Measurements from ENCODE around the gene CD27. TPM values are rescaled to one million over a fixed set of nuclear protein-coding genes. Genes with fewer than 3 reads are reported as not detected.
A peak's percentile ranks its signal among the peaks of the same experiment; 100 is the strongest.
"Not testable (repeated sequence)": the region's sequence is repeated elsewhere in the genome, so short reads cannot be mapped to it uniquely, and the experiment has no call there.

CD27 gene
- total RNA-seq, 2 donors from 2014 or later: not detected

- no peaks in the 10 kb centered on the region for H3K9me3 ChIP-seq
- H3K36me3 ChIP-seq (replicated peaks in 1 of 2; ENCODE audit: insufficient read depth in 1 of 2, low read depth in 2 of 2): no peaks in the 10 kb centered on the region
- H3K4me3 ChIP-seq: no peak overlapping the region
- no peaks in the 10 kb centered on the region for H3K4me1 ChIP-seq
- TF ChIP-seq, protein P1, sequence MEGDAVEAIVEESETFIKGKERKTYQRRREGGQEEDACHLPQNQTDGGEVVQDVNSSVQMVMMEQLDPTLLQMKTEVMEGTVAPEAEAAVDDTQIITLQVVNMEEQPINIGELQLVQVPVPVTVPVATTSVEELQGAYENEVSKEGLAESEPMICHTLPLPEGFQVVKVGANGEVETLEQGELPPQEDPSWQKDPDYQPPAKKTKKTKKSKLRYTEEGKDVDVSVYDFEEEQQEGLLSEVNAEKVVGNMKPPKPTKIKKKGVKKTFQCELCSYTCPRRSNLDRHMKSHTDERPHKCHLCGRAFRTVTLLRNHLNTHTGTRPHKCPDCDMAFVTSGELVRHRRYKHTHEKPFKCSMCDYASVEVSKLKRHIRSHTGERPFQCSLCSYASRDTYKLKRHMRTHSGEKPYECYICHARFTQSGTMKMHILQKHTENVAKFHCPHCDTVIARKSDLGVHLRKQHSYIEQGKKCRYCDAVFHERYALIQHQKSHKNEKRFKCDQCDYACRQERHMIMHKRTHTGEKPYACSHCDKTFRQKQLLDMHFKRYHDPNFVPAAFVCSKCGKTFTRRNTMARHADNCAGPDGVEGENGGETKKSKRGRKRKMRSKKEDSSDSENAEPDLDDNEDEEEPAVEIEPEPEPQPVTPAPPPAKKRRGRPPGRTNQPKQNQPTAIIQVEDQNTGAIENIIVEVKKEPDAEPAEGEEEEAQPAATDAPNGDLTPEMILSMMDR (IDR thresholded peaks at IDR 0.05): no peak
- TF ChIP-seq POLR2A (IDR thresholded peaks at IDR 0.05): no peak
- H3K27ac ChIP-seq: no peak overlapping the region
- H3K27me3 ChIP-seq: no peaks in the 10 kb centered on the region
- intact Hi-C loops (cut with DNase I): no loop called here
- ATAC-seq (no peak), DNase-seq (no peak)
- WGBS, 2 donors: 69 to 80% methylated on average over 16 to 20 of the region's 20 CpGs
Measured at GRCh38 chr12:6478416-6478815, 33.7 kb downstream of the CD27 start.

DNA sequence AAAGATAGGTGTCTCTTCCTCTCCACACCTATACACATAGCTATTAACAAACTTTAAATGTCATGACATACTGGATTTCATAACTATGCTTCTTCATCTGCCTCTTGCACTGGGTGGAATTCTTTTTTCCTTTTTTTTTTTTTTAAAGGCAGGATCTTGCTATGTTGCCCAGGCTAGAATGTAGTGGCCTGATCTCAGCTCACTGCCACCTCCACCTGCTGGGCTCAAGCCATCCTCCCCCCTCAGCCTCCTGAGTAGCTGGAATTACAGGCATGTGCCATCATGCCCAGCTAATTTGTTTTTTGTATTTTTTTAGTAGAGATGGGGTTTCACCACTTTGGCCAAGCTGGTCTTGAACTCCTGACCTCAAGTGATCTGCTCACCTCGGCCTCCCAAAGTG lies 43.5 kb downstream of the CD27 start:
- ATAC-seq (no peak), DNase-seq (no peak)
- intact Hi-C loops (cut with DNase I): no loop called here
- H3K9me3 ChIP-seq: no peaks in the 10 kb centered on the region
- peaks cover 8% of the 10 kb centered on the region for H3K4me1 ChIP-seq
- WGBS, 2 donors: 80 to 82% methylated on average over 1 of the region's 1 CpG
- H3K27ac ChIP-seq: no peak overlapping the region
- no peaks in the 10 kb centered on the region for H3K27me3 ChIP-seq
- H3K4me3 ChIP-seq: no peak overlapping the region
- no peaks in the 10 kb centered on the region for H3K36me3 ChIP-seq (replicated peaks in 1 of 2; ENCODE audit: insufficient read depth in 1 of 2, low read depth in 2 of 2)
- no peak for TF ChIP-seq POLR2A (IDR thresholded peaks at IDR 0.05)
- TF ChIP-seq, protein P1 (IDR thresholded peaks at IDR 0.05): no peak

- TF ChIP-seq, protein P1 (IDR thresholded peaks at IDR 0.05): no peak
- TF ChIP-seq POLR2A (IDR thresholded peaks at IDR 0.05): no peak
- no peaks in the 10 kb centered on the region for H3K27me3 ChIP-seq
- H3K9me3 ChIP-seq: no peaks in the 10 kb centered on the region
- H3K4me1 ChIP-seq: peaks cover 11% of the 10 kb centered on the region
- 55 to 57% methylated on average over 4 of the region's 4 CpGs for WGBS, 2 donors
- intact Hi-C loops (cut with DNase I): no loop called here
- no peak overlapping the region for H3K4me3 ChIP-seq
- no peaks in the 10 kb centered on the region for H3K36me3 ChIP-seq (replicated peaks in 1 of 2; ENCODE audit: insufficient read depth in 1 of 2, low read depth in 2 of 2)
- no peak for DNase-seq
- no peak for ATAC-seq
- H3K27ac ChIP-seq: no peak overlapping the region
Measured at GRCh38 chr12:6489449-6489848, 44.7 kb downstream of the CD27 start.

GRCh38 chr12:6490673-6491072 lies 45.9 kb downstream of the CD27 start:
- H3K4me1 ChIP-seq: peaks cover 23% of the 10 kb centered on the region
- H3K27me3 ChIP-seq; intact Hi-C loops (cut with DNase I); DNase-seq; H3K27ac ChIP-seq; H3K36me3 ChIP-seq (replicated peaks in 1 of 2; ENCODE audit: insufficient read depth in 1 of 2, low read depth in 2 of 2); H3K9me3 ChIP-seq; H3K4me3 ChIP-seq; ATAC-seq: not testable (repeated sequence)
- 95 to 100% methylated on average over 1 of the region's 1 CpG for WGBS, 2 donors

- ATAC-seq (peak; percentile 95), DNase-seq (peak; percentile 96 to 98 (median 97))
- Histone ChIP-seq H3K27ac (peak within 1 kb of the TSS; percentile 70 to 93 (median 90)), H3K27me3 (no peaks in the 10 kb centered on the region), H3K36me3 (replicated peaks in 1 of 2; ENCODE audit: insufficient read depth in 1 of 2, low read depth in 2 of 2) (no peaks in the 10 kb centered on the region), H3K4me3 (peak within 1 kb of the TSS; percentile 24 to 71), H3K9me3 (no peaks in the 10 kb centered on the region), H3K4me1 (peaks cover 23% of the 10 kb centered on the region)
- TF ChIP-seq, protein P1 (IDR thresholded peaks at IDR 0.05): peak in 1 of 7 experiments; percentile 24
- peak; percentile 31 to 88 (median 83) for TF ChIP-seq POLR2A (IDR thresholded peaks at IDR 0.05)
- intact Hi-C loops (cut with DNase I): no loop called here
- 1% methylated on average over 18 to 39 of the region's 39 CpGs for WGBS, 2 donors
Measured at GRCh38 chr12:6492838-6493496, 48.2 kb downstream of the CD27 start, which contains the start of gene MRPL51. MRPL51 (minus strand) TSS chr12:6493262; CDS start chr12:6493136, 126 bp downstream.

Measured in body of pancreas (tissue), 4 donors.